A549 (cell line): ENCODE measurements around the gene LILRA1. TPM values are rescaled to one million over a fixed set of nuclear protein-coding genes. Genes with fewer than 3 reads are reported as not detected.
"Not testable (repeated sequence)": the region's sequence is repeated elsewhere in the genome, so short reads cannot be mapped to it uniquely, and the experiment has no call there.

Source experiments
- ATAC-seq, 2 experiments: fragments of 200-7000 bp in 1 of 2; fragments of >200 bp in 1 of 2; cut with Nextera tagmentation in 1 of 2; cut with Tn5 transposase in 1 of 2; 3 replicates each; pipeline versions ENCODE4 v1.8.0 to v1.9.1; 2018 to 2020; ENCODE audit warnings: mild to moderate bottlenecking in 1 of 2, moderate library complexity in 1 of 2
- CTCF ChIA-PET: fragments of 300-600 bp; sonication (Branson Sonifier 250); formaldehyde crosslinking; extraction: SDS; loops from one replicate; lab custom pipeline; 2021; ENCODE audit warnings: antibody characterized with exemption, inconsistent platforms; lab: Yijun Ruan, JAX
- POLR2A ChIA-PET: fragments of 350-600 bp; formaldehyde crosslinking; extraction: SDS; loops from one replicate; lab custom pipeline; 2021; ENCODE audit warnings: antibody characterized with exemption, inconsistent platforms; lab: Yijun Ruan, JAX
- DNase-seq, 2 experiments: peaks; one replicate each; pipeline versions ENCODE4 v3.0.0 to v3.0.0-alpha.2; 2011 to 2016; ENCODE audit warnings: low read depth in 1 of 2, low spot score in 1 of 2
- FAIRE-seq: peaks from 2 replicates; lab custom pipeline; 2011; peaks lifted over from hg19 to GRCh38; lab: Jason Lieb, UNC
- H3K27ac ChIP-seq, 2 experiments: fragments of >200 bp; sonication (Bioruptor Twin); formaldehyde crosslinking; 3 replicates each; pipeline ENCODE4 v1.5.1; 2016 to 2017
- H3K4me1 ChIP-seq: fragments of >200 bp; sonication (Bioruptor Twin); formaldehyde crosslinking; 3 replicates; pipeline ENCODE4 v1.6.1; 2016
- H3K4me2 ChIP-seq: fragments of >200 bp; sonication (Bioruptor Twin); formaldehyde crosslinking; 3 replicates; pipeline ENCODE4 v1.6.1; 2016
- H3K4me3 ChIP-seq: fragments of >200 bp; sonication (Bioruptor Twin); formaldehyde crosslinking; 3 replicates; pipeline ENCODE4 v1.5.1; 2016
- H3K9me3 ChIP-seq: fragments of >200 bp; sonication (Bioruptor Twin); formaldehyde crosslinking; 3 replicates; pipeline ENCODE4 v1.6.1; 2016
- BCL3 ChIP-seq: fragments of >200 bp; sonication (Bioruptor Twin); formaldehyde crosslinking; IDR thresholded peaks from 3 replicates; pipeline ENCODE4 v1.6.1; 2016
- CBX2 ChIP-seq: fragments of 200-600 bp; sonication (generic); IDR thresholded peaks from 2 replicates; pipeline ENCODE4 v1.6.1; 2016; ENCODE audit warnings: low read depth, mild to moderate bottlenecking, borderline replicate concordance
- CBX8 ChIP-seq: fragments of 200-600 bp; sonication (generic); IDR thresholded peaks from 2 replicates; pipeline ENCODE4 v1.6.1; 2016
- CHD2 ChIP-seq: fragments of 150-350 bp; IDR thresholded peaks from 2 replicates; pipeline ENCODE4 v1.6.1; 2014; ENCODE audit warnings: low read length; ENCODE audit not compliant: partially characterized antibody
- CHD4 ChIP-seq: fragments of 200-600 bp; sonication (generic); IDR thresholded peaks from 2 replicates; pipeline ENCODE4 v1.6.1; 2016; ENCODE audit warnings: antibody characterized with exemption, mild to moderate bottlenecking, borderline replicate concordance
- EHF ChIP-seq: fragments of 250-450 bp; sonication (Bioruptor Pico); IDR thresholded peaks from 2 replicates; pipeline ENCODE4 v1.5.0; 2020; ENCODE audit warnings: mild to moderate bottlenecking
- EHMT2 ChIP-seq: fragments of 200-600 bp; sonication (generic); IDR thresholded peaks from 2 replicates; pipeline ENCODE4 v1.6.1; 2016; ENCODE audit warnings: antibody characterized with exemption, low read depth, mild to moderate bottlenecking, moderate library complexity
- EP300 ChIP-seq, 2 experiments: fragments of >200 bp; sonication (Bioruptor Twin); formaldehyde crosslinking; IDR thresholded peaks; 2 replicates in 1 of 2; 3 replicates in 1 of 2; pipeline ENCODE4 v1.6.1; 2016 to 2017
- ESRRA ChIP-seq: fragments of 150-350 bp; IDR thresholded peaks from 2 replicates; pipeline ENCODE4 v1.6.1; 2014; ENCODE audit warnings: mild to moderate bottlenecking, low read length, borderline replicate concordance
- FOSB ChIP-seq: fragments of 250-450 bp; sonication (Bioruptor Pico); IDR thresholded peaks from 2 replicates; pipeline ENCODE4 v1.5.0; 2020; ENCODE audit warnings: mild to moderate bottlenecking, moderate library complexity
- FOXS1 ChIP-seq: fragments of 250-450 bp; sonication (Bioruptor Pico); IDR thresholded peaks from 2 replicates; pipeline ENCODE4 v1.5.0; 2020; ENCODE audit warnings: mild to moderate bottlenecking, moderate library complexity
- GATA3 ChIP-seq: IDR thresholded peaks from 2 replicates; pipeline ENCODE4 v1.6.1; 2012; ENCODE audit warnings: borderline replicate concordance
- HEYL ChIP-seq: fragments of 250-450 bp; sonication (Bioruptor Pico); IDR thresholded peaks from 2 replicates; pipeline ENCODE4 v1.8.0; 2021; ENCODE audit warnings: mild to moderate bottlenecking, moderate library complexity
- HMGXB4 ChIP-seq: fragments of 250-450 bp; sonication (Bioruptor Pico); IDR thresholded peaks from 2 replicates; pipeline ENCODE4 v1.5.0; 2021; ENCODE audit warnings: mild to moderate bottlenecking, moderate library complexity, borderline replicate concordance
- HOXB13 ChIP-seq: fragments of 250-450 bp; sonication (Bioruptor Pico); IDR thresholded peaks from 2 replicates; pipeline ENCODE4 v1.5.0; 2020; ENCODE audit warnings: low read depth, mild to moderate bottlenecking, moderate library complexity
- KDM1A ChIP-seq: fragments of 200-600 bp; sonication (generic); IDR thresholded peaks from 2 replicates; pipeline ENCODE4 v1.6.1; 2016; ENCODE audit warnings: low read depth, mild to moderate bottlenecking
- KDM5A ChIP-seq: fragments of 200-600 bp; sonication (generic); IDR thresholded peaks from 2 replicates; pipeline ENCODE4 v1.6.1; 2016; ENCODE audit warnings: antibody characterized with exemption, mild to moderate bottlenecking
- MAZ ChIP-seq: fragments of 150-350 bp; IDR thresholded peaks from 2 replicates; pipeline ENCODE4 v1.6.1; 2014; ENCODE audit warnings: antibody characterized with exemption, low read depth, low read length, borderline replicate concordance
- NR3C1 ChIP-seq: fragments of >200 bp; sonication (Bioruptor Twin); formaldehyde crosslinking; IDR thresholded peaks from 3 replicates; pipeline ENCODE4 v1.6.1; 2017
- POLR2A ChIP-seq: IDR thresholded peaks from 2 replicates; pipeline ENCODE4 v1.6.1; 2012; ENCODE audit warnings: mild to moderate bottlenecking, low read length
- POLR2AphosphoS2 ChIP-seq: conservative IDR thresholded peaks from 2 replicates; pipeline ENCODE4 v1.6.1; 2012; ENCODE audit warnings: low read length, improper control_type of control experiment, inconsistent platforms
- SREBF2 ChIP-seq: fragments of 450-650 bp; IDR thresholded peaks from 2 replicates; pipeline ENCODE4 v1.6.1; 2014; ENCODE audit warnings: mild to moderate bottlenecking, moderate library complexity
- TP53 ChIP-seq: fragments of 250-450 bp; sonication (Bioruptor Pico); IDR thresholded peaks from 2 replicates; pipeline ENCODE4 v1.5.0; 2021; ENCODE audit warnings: mild to moderate bottlenecking, moderate library complexity
- USF2 ChIP-seq: fragments of 450-650 bp; IDR thresholded peaks from 2 replicates; pipeline ENCODE4 v1.6.1; 2014; ENCODE audit warnings: antibody characterized with exemption
- WGBS: methylation state at CpG from one replicate; pipeline ENCODE4 v1.1.6; 2017; ENCODE audit errors: missing lambda C conversion rate; 5-methylcytosine and 5-hydroxymethylcytosine counted together
- polyA plus RNA-seq, 4 experiments: library from polyadenylated mRNA; depleted of rRNA in 3 of 4; stranded (reverse); fragments of >200 nt; fragmentation: RNase III in 1 of 4; extraction: RNeasy Plus Mini Kit Qiagen cat#74134 plus additional on column Dnase treatment in 1 of 4; gene quantifications; 2 replicates in 3 of 4; 3 replicates in 1 of 4; pipeline ENCODE4 v1.2.3, GENCODE V29; 2011 to 2017

The LILRA1 gene
- polyA plus RNA-seq, 2 of the 4 experiments (the other 2 are of a cell fraction) = not detected

- TF ChIP-seq KDM1A = no peak
- TF ChIP-seq ESRRA = no peak
- no peak for TF ChIP-seq FOSB
- no peak for TF ChIP-seq CHD2
- no peak for TF ChIP-seq CBX2
- TF ChIP-seq EHMT2 = no peak
These were observed 16.1 kb upstream of the LILRA1 start (continued) for GRCh38 chr19:54577334-54577733.

- FAIRE-seq, H3K9me3 ChIP-seq, ATAC-seq, CTCF ChIA-PET, H3K27ac ChIP-seq, DNase-seq, H3K4me3 ChIP-seq, H3K4me1 ChIP-seq, POLR2A ChIA-PET, H3K4me2 ChIP-seq: not testable (repeated sequence)
- WGBS = 39% methylated on average over 5 of the region's 5 CpGs
These were observed 15.2 kb upstream of the LILRA1 start for GRCh38 chr19:54578268-54578667.

- Histone ChIP-seq H3K27ac (no peak overlapping the region), H3K4me2 (no peak overlapping the region), H3K9me3 (no peaks in the 10 kb centered on the region), H3K4me1 (no peaks in the 10 kb centered on the region), H3K4me3 (no peak overlapping the region)
- DNase-seq = no peak
- POLR2A ChIA-PET = no interaction called here
- CTCF ChIA-PET = no interaction called here
- WGBS = 6% methylated on average over 5 of the region's 5 CpGs
- TF ChIP-seq FOSB = no peak
- no peak for TF ChIP-seq KDM5A
- no peak for TF ChIP-seq SREBF2
- no peak for TF ChIP-seq USF2
- TF ChIP-seq CBX8 = no peak
- TF ChIP-seq NR3C1 = no peak
- TF ChIP-seq POLR2AphosphoS2 = no peak
- TF ChIP-seq TP53 = no peak
- no peak for TF ChIP-seq BCL3
- no peak for TF ChIP-seq FOXS1 (CRISPR knock-in tag)
- no peak for TF ChIP-seq CHD4
- no peak for TF ChIP-seq POLR2A
- TF ChIP-seq HMGXB4 (CRISPR knock-in tag) = no peak
- no peak for TF ChIP-seq EHF (CRISPR knock-in tag)
- TF ChIP-seq MAZ = no peak
- TF ChIP-seq GATA3 = no peak
- ATAC-seq = no peak
- FAIRE-seq = no peak
These were observed 7.0 kb upstream of the LILRA1 start for GRCh38 chr19:54586397-54586796.

GRCh38 chr19:54587026-54587425 lies 6.4 kb upstream of the LILRA1 start:
- 2% methylated on average over 7 of the region's 7 CpGs for WGBS
- ChIA-PET POLR2A (no interaction called here), CTCF (no interaction called here)
- no peak overlapping the region for H3K4me2 ChIP-seq
- DNase-seq = no peak
- H3K9me3 ChIP-seq = no peaks in the 10 kb centered on the region
- no peak for TF ChIP-seq HOXB13
- no peak for TF ChIP-seq BCL3
- TF ChIP-seq EHMT2 = no peak
- TF ChIP-seq EP300 (IDR thresholded peaks at IDR 0.05) = no peak
- no peak for TF ChIP-seq HEYL (CRISPR knock-in tag)
- TF ChIP-seq, all 56 proteins: peak for 0
- H3K4me1 ChIP-seq = no peaks in the 10 kb centered on the region
- no peak for ATAC-seq
- H3K4me3 ChIP-seq = no peak overlapping the region
- H3K27ac ChIP-seq = no peak overlapping the region
- no peak for FAIRE-seq

GRCh38 chr19:54593931-54594626 lies 647 bp downstream of the LILRA1 start:
- H3K4me2 ChIP-seq, FAIRE-seq, CTCF ChIA-PET, POLR2A ChIA-PET, ATAC-seq, H3K9me3 ChIP-seq, H3K4me3 ChIP-seq, DNase-seq, H3K4me1 ChIP-seq, H3K27ac ChIP-seq: not testable (repeated sequence)
- 0% methylated on average over 4 of the region's 9 CpGs for WGBS
